T-helper 9 cell (primary cell): Measurements from ENCODE around the gene TBX10.
"Not testable (repeated sequence)": the region's sequence is repeated elsewhere in the genome, so short reads cannot be mapped to it uniquely, and the experiment has no call there.

Experiments used
- DNase-seq: peaks from one replicate; pipeline ENCODE4 v3.0.0-alpha.2; 2020

TBX10 gene

DNA sequence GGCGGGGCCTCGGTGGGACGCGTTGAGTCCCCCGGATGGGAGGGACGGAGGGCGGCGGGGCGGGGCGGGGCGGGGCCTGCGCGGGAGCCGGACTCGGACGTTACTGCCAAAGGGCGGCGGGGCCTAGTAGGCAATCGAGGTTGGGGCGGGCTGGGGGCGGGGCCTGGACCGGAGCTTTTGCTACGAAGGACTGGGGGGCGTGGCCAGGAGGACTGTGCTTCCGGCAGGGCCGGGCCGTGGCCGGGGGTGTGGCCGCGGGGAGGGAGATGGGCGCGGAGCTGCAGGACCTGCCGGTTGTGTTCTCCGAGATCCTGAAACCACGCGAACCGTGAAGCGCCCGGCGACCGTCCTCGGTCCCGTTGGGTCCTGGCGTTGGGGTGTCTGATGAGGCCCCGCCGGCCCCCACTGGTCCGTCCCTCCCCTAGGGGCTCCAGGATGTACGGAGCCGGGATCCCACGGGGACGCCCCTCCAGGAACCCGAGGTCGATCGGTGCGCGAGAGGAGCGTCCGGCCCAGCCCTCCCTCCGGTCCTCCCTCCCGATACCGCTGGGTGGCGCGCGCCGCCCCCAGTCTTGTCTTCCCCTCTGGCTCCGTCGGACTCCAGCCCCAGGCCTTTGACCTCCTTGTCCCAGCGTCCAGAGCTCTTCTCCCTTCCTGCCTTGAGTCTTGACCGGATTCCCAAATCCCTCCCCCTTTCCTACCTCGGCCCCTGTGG lies 9.2 kb downstream of the TBX10 start:
- peak; percentile 96 for DNase-seq

DNA sequence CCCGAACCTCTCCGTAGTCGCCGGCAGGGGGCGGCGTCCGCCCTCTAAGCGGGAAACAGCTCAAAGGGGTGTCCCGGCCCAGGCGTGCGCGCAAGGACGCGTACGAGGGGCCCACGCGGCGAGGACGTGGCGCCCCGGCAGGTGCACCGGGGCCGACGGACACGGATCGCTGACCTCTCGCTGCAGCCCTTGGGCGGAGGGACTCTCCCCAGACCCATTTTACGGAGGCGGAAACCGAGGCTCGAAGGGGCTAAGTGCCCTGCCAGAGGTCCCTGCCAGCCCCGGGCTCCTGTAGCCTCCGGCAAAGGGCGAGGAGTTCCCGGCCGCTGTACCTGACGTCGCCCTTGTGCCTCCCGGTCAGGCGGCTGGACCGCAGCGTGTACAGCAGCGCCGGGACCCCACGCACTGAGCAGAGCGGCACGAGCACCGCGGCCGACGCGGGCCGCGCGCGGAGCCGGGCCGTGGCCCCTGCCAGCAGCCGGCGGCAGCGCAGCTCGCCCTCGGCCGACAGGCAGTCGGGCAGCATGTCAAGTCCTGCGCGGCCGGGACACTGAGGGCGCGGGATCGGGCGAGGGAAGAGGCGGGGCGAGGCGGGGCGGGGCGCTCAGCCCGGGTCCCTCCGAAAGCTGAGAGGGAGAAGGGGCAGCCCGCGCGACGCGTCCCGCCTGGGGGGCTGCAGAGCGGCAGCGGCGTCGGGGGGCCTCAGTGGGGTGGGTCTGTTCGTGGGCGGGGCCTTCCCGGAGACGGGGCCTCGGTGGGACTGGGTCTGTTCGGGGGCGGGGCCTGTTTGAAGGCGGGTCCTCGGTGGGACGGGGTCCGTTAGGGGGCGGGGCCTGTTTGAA lies 10.0 kb downstream of the TBX10 start, which contains the start of gene NUDT8:
TSS of gene NUDT8 (minus strand) at position 552 of the 842 bp plus-strand sequence. CDS start at position 526, 26 bp downstream.
- peak; percentile 77 for DNase-seq

DNA sequence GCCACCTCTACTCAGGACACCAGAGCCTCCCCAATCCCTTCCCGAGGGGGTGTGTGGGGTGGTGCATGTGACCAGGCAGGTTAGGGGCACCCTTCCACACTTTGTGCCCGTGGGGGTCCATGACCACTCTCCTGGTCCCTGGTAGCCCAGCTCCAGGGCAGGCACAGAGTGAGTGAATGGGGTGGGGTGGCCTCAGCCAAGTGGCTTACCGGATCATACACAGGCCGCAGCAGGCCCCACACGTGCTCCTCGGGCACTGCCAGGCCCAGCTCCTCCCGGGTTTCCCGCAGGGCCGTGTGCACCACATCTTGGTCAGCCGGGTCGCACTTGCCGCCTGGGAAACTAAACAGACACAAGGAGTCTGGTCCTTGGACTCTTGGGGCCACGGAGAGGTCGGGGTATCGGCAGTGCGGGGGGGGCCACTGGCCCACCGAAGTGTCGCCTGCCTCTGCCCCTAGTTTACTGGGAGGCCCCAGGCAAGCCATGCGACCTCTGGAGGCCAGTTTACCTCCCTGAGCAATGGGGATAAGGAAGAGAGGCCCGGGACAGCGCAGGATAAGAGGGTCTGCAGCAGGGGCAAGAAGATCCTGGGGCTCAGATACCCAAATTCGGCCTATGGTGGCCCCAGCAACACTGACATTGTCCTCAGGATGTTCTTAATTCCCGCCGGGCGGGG lies 10.7 kb downstream of the TBX10 start:
- DNase-seq, result no peak

DNA sequence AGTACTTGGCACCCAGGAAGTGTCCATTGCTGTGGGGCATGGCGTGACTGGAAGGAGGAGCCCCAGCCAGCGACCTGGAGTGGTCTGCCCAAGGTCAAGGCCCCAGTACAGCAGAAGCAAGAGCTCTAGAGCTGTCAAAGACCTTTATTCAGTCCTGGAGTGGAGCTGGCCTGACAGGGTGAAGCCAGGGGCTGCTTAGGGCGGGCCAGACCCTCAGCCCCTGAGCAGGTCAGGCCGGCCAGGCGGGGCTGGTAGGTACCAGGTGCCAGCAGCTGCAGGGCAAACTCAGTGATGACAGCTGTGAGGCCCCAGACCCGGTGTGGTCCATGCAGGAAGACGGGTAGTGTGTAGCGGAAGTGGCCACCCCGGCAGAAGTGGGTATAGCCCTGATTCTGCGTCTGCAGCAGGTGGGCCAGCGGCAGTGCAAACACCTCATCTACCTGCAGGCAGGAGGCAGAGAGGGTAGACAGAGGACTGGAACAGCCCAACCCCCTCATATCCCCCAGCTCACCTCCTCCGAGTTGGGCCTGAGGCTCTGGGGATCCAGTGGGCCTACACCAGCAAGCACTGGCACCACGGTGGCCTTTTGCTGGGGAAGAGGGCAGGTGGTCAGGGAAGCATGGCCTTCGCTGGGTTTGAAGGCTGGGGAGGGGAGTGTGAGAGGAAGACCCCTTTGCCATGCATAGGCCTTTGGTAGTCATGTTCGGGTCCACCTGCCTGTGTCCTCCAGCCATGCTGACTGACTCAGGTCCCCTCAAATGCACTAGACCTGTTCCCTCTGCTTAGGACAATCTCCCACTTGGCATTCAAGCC lies 11.5 kb downstream of the TBX10 start:
- no peak for DNase-seq

DNA sequence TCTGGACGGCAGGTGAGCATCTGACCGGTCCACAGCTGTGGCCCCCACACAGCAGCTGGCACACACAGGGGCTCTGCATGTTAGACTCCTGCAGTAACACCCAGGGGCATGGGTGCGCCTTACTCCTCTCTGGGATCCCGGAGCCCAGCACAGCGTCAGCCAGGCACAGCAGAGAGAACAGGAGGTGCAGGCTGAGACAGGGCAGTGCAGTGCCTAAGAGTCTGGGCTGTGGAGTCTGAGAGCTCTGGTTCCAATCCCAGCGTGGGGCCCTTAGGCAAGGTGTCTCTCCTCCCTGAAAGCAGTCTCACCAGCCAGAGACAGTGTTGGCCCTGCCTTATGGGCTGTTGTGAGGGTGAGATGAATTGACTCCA lies 12.1 kb downstream of the TBX10 start:
- DNase-seq, result no peak

DNA sequence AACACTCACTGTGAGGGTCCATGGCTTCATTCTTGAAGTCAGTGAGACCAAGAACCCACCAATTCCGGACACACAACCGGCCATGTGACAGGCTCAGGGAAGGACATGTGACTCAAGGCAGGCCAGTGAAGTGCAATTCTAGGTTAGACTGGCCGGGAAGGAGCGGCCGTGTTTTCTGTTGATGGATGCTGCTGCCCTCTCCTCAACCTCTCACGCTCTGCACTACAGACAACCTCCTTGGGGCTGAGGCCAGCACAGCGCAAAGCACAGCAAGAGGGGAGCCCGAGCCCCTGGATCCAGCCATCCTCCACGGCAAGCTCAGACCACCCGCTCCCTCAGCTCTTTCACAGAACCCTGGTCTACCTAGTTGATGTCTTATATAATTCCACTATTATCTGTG lies 12.6 kb downstream of the TBX10 start:
- no peak for DNase-seq

DNA sequence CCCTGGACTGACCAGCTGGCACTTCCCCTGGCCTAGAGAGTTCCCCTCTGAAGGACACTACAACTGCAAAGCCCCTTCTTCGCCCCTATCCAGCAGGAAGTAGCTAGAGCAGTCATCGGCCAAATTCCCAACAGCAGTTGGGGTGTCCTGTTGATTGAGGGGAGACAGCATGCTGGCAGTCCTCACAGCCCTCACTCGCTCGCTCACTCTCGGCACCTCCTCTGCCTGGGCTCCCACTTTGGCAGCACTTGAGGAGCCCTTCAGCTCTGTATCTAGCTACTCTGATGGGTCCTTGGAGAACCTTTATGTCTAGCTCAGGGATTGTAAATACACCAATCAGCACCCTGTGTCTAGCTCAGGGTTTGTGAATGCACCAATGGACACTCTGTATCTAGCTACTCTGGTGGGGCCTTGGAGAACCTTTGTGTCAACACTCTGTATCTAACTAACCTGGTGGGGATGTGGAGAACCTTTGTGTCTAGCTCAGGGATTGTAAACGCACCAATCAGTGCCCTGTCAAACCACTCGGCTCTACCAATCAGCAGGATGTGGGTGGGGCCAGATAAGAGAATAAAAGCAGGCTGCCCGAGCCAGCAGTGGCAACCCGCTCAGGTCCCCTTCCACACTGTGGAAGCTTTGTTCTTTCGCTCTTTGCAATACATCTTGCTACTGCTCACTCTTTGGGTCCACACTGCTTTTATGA lies 13.3 kb downstream of the TBX10 start:
- DNase-seq, result not testable (repeated sequence)

DNA sequence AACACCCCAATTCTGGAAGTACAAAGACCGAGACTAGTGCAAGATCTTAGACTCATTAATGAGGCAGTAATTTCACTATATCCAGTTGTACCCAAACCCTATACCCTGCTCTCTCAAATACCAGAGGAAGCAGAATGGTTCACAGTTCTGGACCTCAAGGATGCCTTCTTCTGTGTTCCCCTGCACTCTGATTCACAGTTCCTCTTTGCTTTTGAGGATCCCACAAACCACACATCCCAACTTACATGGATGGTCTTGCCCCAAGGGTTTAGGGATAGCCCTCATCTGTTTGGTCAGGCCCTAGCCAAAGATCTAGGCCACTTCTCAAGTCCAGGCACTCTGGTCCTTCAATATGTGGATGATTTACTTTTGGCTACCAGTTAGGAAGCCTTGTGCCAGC lies 15.8 kb downstream of the TBX10 start:
- not testable (repeated sequence) for DNase-seq

DNA sequence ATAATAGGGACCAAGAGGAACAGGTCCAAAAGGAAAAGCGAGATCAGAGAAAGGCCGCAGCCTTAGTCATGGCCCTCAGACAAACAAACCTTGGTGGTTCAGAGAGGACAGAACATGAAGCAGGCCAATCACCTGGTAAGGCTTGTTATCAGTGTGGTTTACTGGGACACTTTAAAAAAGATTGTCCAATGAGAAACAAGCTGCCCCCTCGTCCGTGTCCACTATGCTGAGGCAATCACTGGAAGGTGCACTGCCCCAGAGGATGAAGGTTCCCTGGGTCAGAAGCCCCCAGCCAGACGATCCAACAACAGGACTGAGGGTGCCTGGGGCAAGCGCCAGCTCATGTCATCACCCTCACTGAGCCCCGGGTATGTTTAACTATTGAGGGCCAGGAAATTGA lies 16.7 kb downstream of the TBX10 start:
- not testable (repeated sequence) for DNase-seq

DNA sequence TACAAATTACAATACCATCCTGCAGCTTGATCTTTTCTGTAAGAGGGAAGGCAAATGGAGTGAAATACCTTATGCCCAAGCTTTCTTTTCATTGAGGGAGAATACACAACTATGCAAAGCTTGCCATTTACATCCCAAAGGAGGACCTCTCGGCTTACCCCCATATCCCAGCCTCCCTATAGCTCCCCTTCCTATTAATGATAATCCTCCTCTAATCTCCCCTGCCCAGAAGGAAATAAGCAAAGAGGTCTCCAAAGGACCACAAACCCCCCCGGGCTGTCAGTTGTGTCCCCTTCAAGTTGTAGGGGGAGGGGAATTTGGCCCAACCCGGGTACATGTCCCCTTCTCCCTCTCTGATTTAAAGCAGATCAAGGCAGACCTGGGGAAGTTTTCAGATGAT lies 17.6 kb downstream of the TBX10 start:
- not testable (repeated sequence) for DNase-seq

DNA sequence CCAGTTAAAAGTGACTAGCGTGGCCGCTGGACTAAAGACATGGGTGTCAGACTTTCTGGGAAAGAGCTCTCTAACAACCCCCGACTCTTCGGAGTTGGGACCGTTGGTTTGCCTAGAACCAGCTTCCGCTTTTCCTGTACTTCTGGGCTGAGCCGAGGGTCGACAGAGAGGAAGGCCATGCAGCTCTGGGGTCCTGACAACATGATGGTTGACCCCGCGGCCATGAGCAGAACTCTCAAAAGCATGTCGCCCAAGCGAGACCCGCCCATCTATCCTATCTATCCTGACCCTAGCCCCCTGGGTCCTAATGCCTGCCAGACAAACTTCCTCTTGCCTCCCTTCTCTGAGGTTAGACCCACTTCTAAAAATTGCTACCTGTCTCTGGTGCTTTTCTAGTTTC lies 18.9 kb downstream of the TBX10 start:
- DNase-seq, result not testable (repeated sequence)

DNA sequence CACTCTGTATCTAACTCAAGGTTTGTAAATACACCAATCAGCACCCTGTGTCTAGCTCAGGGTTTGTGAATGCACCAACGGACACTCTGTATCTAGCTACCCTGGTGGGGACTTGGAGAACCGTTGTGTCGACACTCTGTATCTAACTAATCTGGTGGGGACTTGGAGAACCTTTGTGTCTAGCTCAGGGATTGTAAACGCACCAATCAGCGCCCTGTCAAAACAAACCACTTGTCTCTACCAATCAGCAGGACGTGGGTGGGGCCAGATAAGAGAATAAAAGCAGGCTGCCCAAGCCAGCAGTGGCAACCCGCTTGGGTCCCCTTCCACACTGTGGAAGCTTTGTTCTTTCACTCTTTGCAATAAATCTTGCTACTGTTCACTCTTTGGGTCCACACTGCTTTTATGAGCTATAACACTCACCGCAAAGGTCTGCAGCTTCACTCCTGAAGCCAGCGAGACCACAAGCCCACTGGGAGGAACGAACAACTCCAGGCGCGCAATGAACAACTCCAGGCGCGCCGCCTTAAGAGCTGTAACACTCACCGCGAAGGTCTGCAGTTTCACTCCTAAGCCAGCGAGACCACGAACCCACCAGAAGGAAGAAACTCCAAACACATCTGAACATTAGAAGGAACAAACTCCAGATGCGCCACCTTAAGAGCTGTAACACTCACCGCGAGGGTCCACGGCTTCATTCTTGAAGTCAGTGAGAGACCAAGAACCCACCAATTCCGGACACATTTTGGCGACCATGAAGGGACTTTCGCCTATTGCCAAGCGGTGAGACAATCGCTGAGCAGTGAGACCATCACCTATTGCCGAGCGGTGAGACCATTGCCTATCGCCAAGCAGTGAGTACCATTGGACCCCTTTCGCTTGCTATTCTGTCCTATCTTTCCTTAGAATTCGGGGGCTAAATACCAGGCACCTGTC lies 19.6 kb downstream of the TBX10 start:
- not testable (repeated sequence) for DNase-seq

DNA sequence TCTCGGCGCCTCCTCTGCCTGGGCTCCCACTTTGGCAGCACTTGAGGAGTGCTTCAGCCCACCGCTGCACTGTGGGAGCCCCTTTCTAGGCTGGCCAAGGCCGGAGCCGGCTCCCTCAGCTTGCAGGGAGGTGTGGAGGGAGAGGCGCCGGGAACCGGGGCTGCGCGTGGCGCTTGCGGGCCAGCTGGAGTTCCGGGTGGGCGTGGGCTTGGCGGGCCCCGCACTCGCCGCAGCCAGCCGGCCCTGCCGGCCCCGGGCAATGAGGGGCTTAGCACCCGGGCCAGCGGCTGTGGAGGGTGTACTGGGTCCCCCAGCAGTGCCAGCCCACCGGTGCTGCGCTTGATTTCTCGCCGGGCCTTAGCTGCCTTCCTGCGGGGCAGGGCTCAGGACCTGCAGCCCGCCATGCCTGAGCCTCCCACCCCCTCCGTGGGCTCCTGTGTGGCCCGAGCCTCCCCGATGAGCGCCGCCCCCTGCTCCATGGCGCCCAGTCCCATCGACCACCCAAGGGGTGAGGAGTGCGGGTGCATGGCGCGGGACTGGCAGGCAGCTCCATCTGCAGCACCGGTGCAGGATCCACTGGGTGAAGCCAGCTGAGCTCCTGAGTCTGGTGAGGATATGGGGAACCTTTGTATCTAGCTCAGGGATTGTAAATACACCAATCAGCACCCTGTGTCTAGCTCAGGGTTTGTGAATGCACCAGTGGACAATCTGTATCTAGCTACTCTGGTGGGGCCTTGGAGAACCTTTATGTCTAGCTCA lies 20.5 kb downstream of the TBX10 start:
- not testable (repeated sequence) for DNase-seq

DNA sequence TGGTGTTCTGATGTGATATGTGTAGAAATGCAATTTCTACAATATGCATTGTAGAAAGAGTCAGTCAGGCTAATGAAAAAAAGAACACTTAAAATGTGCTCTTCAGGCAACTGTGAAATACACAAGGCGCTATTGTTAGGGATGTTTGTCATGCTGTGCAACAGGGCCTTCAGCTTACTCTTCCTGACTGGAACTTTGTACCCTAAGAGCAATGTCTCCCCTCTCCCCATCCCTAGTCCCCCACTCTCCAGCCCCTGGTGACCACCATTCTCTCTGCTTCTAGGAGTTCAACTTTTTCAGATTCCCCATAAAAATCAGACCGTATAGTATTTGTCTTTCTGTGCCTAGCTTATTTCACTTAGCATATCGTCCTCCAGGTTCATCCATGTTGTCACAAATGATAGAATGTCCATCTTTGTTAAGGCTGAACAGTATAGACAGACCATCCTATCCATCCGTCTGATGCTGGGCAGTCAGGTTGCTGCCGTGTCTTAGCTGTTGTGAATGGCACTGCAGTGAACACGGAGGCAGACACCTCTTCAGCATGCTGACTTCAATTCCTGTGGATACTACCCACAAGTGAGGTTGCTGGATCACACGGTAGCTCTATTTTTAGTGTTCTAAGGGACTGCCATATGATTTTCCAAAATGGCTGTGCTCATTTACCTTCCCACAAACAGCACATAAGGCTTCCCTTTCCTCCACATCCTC lies 22.2 kb downstream of the TBX10 start:
- DNase-seq, result no peak

DNA sequence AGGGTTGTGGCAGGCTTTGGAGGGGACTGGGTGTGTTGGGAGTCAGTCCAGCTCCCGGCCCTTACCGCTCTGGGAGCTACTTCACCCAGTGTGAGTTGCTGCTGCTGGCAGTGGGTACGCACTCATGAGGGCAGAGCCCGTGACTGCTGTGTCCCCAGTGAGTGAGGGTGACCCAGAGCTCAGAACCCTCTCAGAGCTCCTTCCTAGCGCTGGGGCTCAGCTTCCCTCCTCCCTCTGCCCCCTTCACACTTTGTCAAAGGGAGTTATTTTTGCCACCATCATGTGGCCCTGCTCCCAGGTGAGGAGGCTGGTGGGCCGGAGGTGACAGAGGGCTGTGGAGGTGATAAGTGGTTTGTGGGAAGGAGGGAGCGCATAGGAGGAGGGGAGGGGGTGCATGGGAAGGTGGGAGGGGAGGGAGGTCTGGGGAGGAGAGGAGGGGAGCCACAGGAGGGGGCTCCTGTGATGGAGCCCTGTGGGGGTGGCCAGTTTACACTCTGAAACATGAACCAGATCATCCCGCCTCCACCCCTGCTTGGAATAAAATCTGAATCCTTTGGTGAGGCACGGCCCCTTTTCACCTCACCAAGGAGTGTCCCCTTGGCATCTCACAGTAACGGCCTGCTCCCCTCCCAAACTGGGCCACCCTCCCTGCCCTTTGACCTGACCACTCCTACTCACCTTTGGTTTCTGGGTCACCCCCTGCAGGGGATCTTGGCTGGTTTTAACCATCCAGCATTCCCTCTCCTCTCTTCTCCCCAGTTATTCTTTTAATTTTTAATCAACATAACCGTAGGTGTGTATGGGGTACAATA lies 22.9 kb downstream of the TBX10 start:
- DNase-seq, result no peak

DNA sequence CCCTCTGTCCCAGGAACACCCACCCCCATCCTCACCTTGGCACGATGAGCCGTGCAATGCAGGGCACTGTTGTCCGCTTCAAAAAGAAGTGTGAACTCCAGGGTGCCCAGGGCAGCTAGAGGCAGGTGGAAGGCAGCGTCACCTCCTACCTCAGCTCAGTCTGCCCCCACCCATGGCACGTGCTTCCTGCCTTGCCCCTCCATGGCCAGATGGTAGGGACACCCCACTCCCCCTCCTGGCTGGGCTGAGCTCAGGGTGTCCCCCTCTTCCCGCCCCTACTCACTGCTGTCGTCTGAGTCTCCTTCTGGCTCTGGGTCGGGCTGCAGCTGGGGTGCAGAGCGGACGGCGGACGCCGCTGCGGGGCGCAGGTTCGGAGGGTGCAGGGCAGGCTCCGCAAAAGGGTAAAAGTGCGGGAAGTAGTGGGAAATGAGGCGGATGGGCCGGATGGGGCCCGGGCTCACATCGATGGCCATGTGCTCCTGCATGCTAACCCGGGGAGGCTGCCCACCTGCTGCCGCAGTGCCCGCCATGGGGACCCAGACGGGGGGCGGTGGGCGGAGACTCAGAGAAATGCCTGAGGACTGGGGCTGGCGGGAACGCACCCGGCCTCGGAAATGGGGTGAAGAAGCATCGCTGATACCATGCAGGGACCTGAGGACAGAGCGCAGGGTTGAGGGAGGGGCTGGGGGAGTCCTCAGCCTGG lies 23.7 kb downstream of the TBX10 start:
- no peak for DNase-seq
